WTC11 (cell line): ENCODE measurements around the gene FAM153A. TPM values are rescaled to one million over a fixed set of nuclear protein-coding genes. Genes with fewer than 3 reads are reported as not detected.
A peak's percentile ranks its signal among the peaks of the same experiment; 100 is the strongest.
"Not testable (repeated sequence)": the region's sequence is repeated elsewhere in the genome, so short reads cannot be mapped to it uniquely, and the experiment has no call there.

ENCODE experiments used
- ATAC-seq: fragments of 200-7000 bp; cut with Tn5 transposase; 2 replicates; pipeline ENCODE4 v1.10.0; 2021; ENCODE audit warnings: mild to moderate bottlenecking, moderate library complexity
- Bru-seq: library from RNA; stranded (reverse); fragments of 400-500 nt; gene quantifications from one replicate; lab custom pipeline; 2021; lab: Mats Ljungman, UMichigan
- CTCF ChIA-PET: fragments of 300-600 bp; sonication (Branson Sonifier 250); formaldehyde crosslinking; loops from one replicate; lab custom pipeline; 2021; ENCODE audit warnings: antibody characterized with exemption; lab: Charles Lee
- POLR2A ChIA-PET: fragments of 350-600 bp; sonication (Branson Sonifier 250); formaldehyde crosslinking; loops from one replicate; lab custom pipeline; 2021; ENCODE audit warnings: antibody characterized with exemption; lab: Charles Lee
- DNase-seq: peaks from one replicate; pipeline ENCODE4 v3.0.0; 2021; ENCODE audit warnings: low spot score
- H3K27ac Mint-ChIP-seq: 2 replicates; pipeline ENCODE4 v1.8.0; 2021; ENCODE audit warnings: mixed read lengths
- H3K27me3 Mint-ChIP-seq: 2 replicates; pipeline ENCODE4 v1.8.0; 2021; ENCODE audit warnings: low read depth, mild to moderate bottlenecking, moderate library complexity, mixed read lengths
- H3K36me3 Mint-ChIP-seq: 2 replicates; pipeline ENCODE4 v1.8.0; 2021; ENCODE audit warnings: mixed read lengths
- H3K4me1 Mint-ChIP-seq: 2 replicates; pipeline ENCODE4 v1.8.0; 2022; ENCODE audit warnings: mixed read lengths
- H3K4me3 Mint-ChIP-seq: 2 replicates; pipeline ENCODE4 v1.8.0; 2021; ENCODE audit warnings: mild to moderate bottlenecking, moderate library complexity, mixed read lengths
- H3K9me3 Mint-ChIP-seq: 2 replicates; pipeline ENCODE4 v1.8.0; 2021; ENCODE audit warnings: mixed read lengths
- long read RNA-seq, 3 experiments: library from RNA in 1 of 3; library from capped mRNA in 1 of 3; library from polyadenylated mRNA in 1 of 3; unstranded in 2 of 3; stranded (forward) in 1 of 3; transcript quantifications; one replicate each; pipeline ENCODE4 v2.0.0, GENCODE V29; 2021
- total RNA-seq: library from RNA; stranded (reverse); gene quantifications from 3 replicates; pipeline ENCODE4 v1.2.3, GENCODE V29; 2021

FAM153A gene
- total RNA-seq (1.7 to 6.0 TPM (median 5.2 TPM) in 3 replicates), Bru-seq, nascent RNA (percentile 23 among the genes with signal in this experiment)
- long read RNA-seq, experiment 1, partial matches to known transcripts, result 0 of 5 reads
- long read RNA-seq, experiment 1, other reads (novel, unspliced or antisense), result 4 of 5 reads
- long read RNA-seq, experiment 2, partial matches to known transcripts, result 0 of 1 reads
- long read RNA-seq, experiment 2, other reads (novel, unspliced or antisense), result 1 of 1 reads
- long read RNA-seq, experiment 3, result 0 reads

DNA sequence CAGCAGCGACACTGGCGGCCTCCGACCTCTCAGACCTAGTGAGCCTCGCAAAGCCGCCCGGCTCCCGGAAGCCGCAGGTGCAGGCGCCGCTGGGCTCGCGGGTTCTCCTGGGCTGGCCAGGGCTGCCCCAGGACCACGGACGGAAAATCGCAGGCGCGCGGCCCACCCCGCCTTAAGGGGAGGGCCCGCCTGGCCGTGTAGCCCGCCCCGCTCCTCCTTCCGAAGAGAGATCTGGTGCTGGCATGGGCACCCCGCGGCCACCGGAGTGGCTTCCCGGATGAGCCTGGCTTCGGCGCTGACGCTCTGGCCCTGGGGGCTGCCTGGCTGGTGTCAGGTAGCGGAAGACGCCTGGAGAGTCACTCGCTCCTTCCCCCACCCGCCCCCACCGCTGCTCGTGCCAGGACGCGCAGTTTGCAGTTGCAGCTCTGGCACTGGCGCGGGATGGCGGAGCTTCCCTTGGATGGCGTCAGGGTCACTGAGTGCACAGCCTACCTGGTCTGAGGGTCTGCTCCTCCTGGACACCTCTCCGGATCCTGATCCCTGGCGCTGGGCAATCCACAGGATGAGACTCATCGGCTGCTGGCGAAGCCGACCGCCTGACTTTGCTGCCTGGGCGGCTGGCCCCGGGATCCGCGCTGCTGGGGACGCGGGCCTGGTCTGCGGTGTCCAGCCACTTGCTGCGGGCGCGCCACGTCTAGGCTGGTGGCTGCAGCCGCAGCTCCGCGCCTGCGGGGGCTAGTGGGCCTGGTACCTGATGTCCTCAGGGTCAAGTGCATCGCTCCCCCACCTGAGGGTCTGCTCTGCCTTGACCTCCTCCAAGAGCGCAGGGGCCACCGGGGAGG is at the start of gene FAM153A:
Gene FAM153A (minus strand): TSS at position 108 of the 842 bp plus-strand sequence.
- CTCF ChIA-PET, H3K27ac Mint-ChIP-seq, H3K9me3 Mint-ChIP-seq, H3K4me1 Mint-ChIP-seq, DNase-seq, H3K36me3 Mint-ChIP-seq, H3K27me3 Mint-ChIP-seq, POLR2A ChIA-PET: not testable (repeated sequence)
- ATAC-seq, result peak; percentile 89
- peak within 1 kb of the TSS; percentile 61 for H3K4me3 Mint-ChIP-seq

- POLR2A ChIA-PET, H3K27me3 Mint-ChIP-seq, H3K4me3 Mint-ChIP-seq, H3K4me1 Mint-ChIP-seq, DNase-seq, H3K27ac Mint-ChIP-seq, H3K36me3 Mint-ChIP-seq, H3K9me3 Mint-ChIP-seq, CTCF ChIA-PET: not testable (repeated sequence)
- peak; percentile 85 for ATAC-seq
These were observed 49.6 kb upstream of the FAM153A start for GRCh38 chr5:177832287-177832686.

GRCh38 chr5:177826073-177826472 is 43.4 kb upstream of the FAM153A start:
- ATAC-seq, CTCF ChIA-PET: not testable (repeated sequence)

DNA sequence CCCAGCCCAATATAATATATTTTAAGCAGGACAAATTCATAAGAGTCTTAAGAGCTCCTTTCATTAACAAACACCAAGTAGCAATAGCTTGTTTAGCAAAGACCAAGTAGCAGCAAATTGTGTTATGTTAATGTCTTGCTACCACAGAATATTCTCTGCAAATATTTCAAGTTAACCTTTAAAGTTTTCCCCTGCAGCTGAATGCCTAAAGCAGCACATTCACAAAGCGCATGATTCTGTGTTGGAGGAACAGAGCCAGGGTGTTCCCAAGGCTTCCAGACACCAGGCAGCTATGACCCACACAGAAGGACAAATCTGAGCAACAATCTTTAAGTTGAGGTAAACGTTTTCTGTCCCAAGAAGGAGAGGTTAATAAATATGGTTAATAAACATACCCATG is 42.1 kb upstream of the FAM153A start:
- POLR2A ChIA-PET, H3K27ac Mint-ChIP-seq, CTCF ChIA-PET, H3K4me3 Mint-ChIP-seq, H3K4me1 Mint-ChIP-seq, DNase-seq, H3K27me3 Mint-ChIP-seq, ATAC-seq, H3K36me3 Mint-ChIP-seq, H3K9me3 Mint-ChIP-seq: not testable (repeated sequence)

More at GRCh38 chr5:177826073-177826472, 43.4 kb upstream of the FAM153A start:
- H3K27me3 Mint-ChIP-seq, H3K9me3 Mint-ChIP-seq, H3K4me1 Mint-ChIP-seq, POLR2A ChIA-PET, H3K36me3 Mint-ChIP-seq, H3K4me3 Mint-ChIP-seq, H3K27ac Mint-ChIP-seq, DNase-seq: not testable (repeated sequence)

DNA sequence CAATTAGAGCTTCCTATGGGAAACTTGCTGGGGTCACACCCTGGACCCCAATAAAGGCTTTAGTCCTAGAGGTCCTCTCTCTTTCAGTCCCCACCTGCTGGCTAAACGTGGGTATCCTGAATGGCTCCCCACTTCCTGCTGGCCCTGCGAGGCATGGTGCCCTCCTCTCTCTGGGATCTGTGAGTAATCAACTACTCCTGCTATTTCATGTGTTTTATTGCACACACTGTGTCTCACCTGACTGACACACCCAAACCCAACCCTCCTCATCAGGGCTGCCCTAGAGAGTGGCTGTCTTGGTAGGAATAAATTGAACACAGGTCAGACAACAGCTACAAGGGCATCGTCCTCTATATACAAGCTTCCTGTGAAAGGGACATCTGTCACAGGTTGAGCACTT is 39.8 kb upstream of the FAM153A start:
- CTCF ChIA-PET, H3K27me3 Mint-ChIP-seq, DNase-seq, POLR2A ChIA-PET, H3K4me1 Mint-ChIP-seq, H3K27ac Mint-ChIP-seq, H3K36me3 Mint-ChIP-seq, ATAC-seq, H3K4me3 Mint-ChIP-seq, H3K9me3 Mint-ChIP-seq: not testable (repeated sequence)

GRCh38 chr5:177819664-177820063 is 37.0 kb upstream of the FAM153A start:
- POLR2A ChIA-PET, H3K27ac Mint-ChIP-seq: not testable (repeated sequence)

DNA sequence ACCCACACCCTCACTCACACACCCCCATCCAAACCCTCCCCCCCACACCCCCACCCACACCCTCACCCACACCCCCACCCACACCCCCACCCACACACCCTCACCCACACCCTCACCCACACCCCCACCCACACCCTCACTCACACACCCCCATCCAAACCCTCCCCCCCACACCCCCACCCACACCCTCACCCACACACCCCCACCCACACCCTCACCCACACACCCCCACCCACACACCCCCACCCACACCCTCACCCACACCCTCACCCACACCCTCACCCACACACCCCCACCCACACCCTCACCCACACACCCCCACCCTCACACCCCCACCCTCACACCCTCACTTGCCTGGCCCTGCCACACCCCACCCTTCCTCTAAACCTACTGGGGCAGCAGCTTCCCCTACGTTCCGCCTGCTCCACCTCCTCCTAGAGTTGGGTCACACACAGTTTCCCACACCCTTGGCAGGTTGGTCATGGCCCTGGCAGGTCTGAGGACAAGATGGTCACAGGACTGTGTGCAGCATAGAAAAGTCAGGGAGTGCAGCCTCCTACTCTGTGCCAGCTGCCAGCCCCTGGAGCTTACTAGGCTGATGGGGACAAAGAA is 30.2 kb upstream of the FAM153A start:
- POLR2A ChIA-PET, H3K9me3 Mint-ChIP-seq, H3K4me3 Mint-ChIP-seq, H3K4me1 Mint-ChIP-seq, H3K27me3 Mint-ChIP-seq, H3K36me3 Mint-ChIP-seq, H3K27ac Mint-ChIP-seq, ATAC-seq, CTCF ChIA-PET, DNase-seq: not testable (repeated sequence)

More at GRCh38 chr5:177819664-177820063, 37.0 kb upstream of the FAM153A start:
- H3K36me3 Mint-ChIP-seq, H3K9me3 Mint-ChIP-seq, CTCF ChIA-PET, DNase-seq, H3K4me1 Mint-ChIP-seq, H3K4me3 Mint-ChIP-seq, ATAC-seq, H3K27me3 Mint-ChIP-seq: not testable (repeated sequence)

GRCh38 chr5:177812160-177812743 is 29.6 kb upstream of the FAM153A start:
- POLR2A ChIA-PET, ATAC-seq, H3K27me3 Mint-ChIP-seq, DNase-seq, H3K9me3 Mint-ChIP-seq, H3K4me1 Mint-ChIP-seq, H3K27ac Mint-ChIP-seq, H3K4me3 Mint-ChIP-seq, CTCF ChIA-PET, H3K36me3 Mint-ChIP-seq: not testable (repeated sequence)

- POLR2A ChIA-PET, H3K27me3 Mint-ChIP-seq, CTCF ChIA-PET, H3K4me3 Mint-ChIP-seq, H3K9me3 Mint-ChIP-seq, H3K4me1 Mint-ChIP-seq, H3K27ac Mint-ChIP-seq, H3K36me3 Mint-ChIP-seq, DNase-seq: not testable (repeated sequence)
- peak; percentile 74 for ATAC-seq
These were observed 26.7 kb upstream of the FAM153A start for GRCh38 chr5:177809209-177809913.

DNA sequence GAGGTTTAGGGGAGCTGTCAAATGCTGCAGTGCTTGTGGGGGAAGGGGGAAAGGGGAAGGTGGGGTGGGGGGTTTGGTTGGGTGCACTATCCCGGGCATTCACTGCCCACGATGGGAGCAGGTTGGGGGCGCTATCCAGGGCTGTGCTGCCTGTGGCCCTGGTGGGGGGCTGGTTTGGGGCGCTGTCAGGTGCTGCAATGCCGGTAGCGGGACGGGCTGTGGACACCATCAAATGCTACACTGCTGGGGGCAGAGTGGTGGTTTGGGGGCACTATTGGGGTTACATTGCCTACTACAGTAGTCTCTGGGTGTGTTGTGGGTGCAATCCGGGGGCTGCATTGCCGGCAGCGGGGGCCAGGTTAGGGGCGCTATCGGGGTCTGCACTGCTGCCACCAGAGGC is 25.7 kb upstream of the FAM153A start:
- H3K27ac Mint-ChIP-seq, H3K27me3 Mint-ChIP-seq, H3K9me3 Mint-ChIP-seq, POLR2A ChIA-PET, H3K36me3 Mint-ChIP-seq, CTCF ChIA-PET, H3K4me3 Mint-ChIP-seq, H3K4me1 Mint-ChIP-seq, DNase-seq, ATAC-seq: not testable (repeated sequence)

DNA sequence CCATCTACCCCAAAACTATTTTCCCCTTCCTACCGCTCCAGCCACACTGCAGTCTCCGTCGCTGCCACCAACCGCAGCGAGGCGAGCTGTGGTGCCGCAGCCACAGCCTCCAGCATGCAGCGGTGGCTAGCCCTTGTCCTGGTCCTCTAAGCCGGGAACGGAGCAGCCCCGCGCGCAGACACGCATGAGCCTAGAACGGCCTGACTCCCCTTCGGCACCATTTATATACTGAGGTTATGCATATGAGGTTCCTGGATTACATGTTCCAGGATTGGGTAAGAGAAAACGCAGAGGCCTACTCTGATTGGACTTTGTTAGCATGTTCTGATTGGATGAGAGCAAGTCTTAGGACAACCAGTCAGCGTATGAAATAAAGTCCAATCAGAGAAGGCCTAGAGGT is 24.6 kb upstream of the FAM153A start:
- H3K36me3 Mint-ChIP-seq, DNase-seq, CTCF ChIA-PET, H3K9me3 Mint-ChIP-seq, H3K27ac Mint-ChIP-seq, H3K27me3 Mint-ChIP-seq, H3K4me3 Mint-ChIP-seq, ATAC-seq, H3K4me1 Mint-ChIP-seq, POLR2A ChIA-PET: not testable (repeated sequence)
